NCI-H748 treated with DMSO at 0.1 percent for 48 hours (cell line): ENCODE data around the gene AKT3.

Experiments
- DNase-seq: peaks from one replicate; lab custom pipeline; 2025; lab: John Stamatoyannopoulos, UW

Gene AKT3

DNA sequence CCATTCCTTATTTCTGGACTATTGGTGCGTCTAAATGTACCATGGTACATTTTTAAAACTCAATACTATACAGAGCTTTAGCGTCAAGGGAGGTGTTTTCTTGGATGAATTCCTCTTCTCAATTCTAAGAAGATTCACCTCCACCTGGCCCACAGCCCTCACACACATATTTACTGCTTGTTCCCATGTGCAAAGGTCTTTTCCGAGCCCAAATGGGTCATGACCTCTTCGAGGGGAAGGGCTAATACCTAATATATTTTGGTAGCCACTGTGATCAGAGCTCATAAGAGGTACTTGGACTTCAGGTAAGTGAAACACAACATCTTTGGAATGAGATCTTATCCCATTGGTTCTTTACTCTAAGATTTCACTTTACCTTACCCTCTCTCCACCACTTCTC is 388.3 kb downstream of the AKT3 start:
- no peak for DNase-seq

- no peak for DNase-seq
Measured at GRCh38 chr1:243459059-243459458, 391.0 kb downstream of the AKT3 start.

- DNase-seq = peak; percentile 6
Measured at GRCh38 chr1:243457363-243457982, 392.6 kb downstream of the AKT3 start.

- DNase-seq = no peak
Measured at GRCh38 chr1:243455760-243456651, 394.0 kb downstream of the AKT3 start.

DNA sequence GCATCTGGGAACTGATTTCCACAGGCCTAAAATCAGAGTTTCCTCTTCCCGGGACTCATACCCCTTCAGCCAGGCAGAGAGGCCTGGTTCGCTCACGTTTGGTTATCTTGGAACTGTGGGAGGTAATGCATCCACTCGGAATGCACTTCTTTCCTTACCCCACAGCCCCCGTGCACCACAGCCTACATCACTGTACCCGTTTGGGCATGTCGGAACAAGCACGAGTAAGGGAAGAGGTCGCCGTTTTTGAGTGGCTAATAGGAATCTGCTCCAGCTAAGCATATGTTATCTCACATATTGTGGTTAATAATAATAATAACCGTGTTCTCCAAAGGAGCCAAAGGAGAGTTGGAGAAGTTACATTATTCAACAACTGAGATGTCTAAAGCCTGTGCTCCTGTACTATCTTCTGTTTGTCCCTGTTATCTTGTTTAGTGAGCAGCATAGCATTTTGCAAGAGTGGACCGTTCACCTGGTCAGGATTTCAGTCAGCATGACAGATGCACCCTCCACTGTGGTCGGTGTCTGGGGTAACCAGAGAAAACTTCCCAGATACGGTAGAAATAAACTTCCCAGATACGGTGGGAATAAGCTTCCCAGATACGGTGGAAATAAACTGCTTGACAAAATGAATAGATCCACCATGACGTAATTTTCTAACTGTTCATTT is 395.6 kb downstream of the AKT3 start:
- DNase-seq = no peak

- no peak for DNase-seq
Measured at GRCh38 chr1:243452092-243452491, 398.0 kb downstream of the AKT3 start.

GRCh38 chr1:243449373-243449772 is 400.7 kb downstream of the AKT3 start:
- no peak for DNase-seq

DNA sequence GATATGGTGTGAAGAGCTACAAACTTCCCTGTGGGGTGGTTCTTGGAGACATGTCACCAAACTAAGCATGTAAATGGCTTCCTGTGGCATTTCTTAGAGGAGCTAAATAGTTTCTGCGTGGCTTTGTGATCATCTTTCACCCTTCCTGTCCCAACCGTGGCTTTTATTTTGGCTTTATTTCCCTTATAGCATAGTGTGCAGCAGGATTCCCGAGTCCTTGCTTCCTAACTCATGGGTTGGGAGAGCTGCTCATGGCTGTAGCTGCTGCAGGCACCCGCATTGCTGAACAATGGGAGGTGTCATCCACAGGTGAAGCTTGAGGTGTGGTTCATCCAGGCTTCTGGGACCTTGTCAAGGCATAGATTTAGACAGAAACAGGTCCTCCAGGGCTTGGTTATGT is 402.2 kb downstream of the AKT3 start:
- DNase-seq = no peak

DNA sequence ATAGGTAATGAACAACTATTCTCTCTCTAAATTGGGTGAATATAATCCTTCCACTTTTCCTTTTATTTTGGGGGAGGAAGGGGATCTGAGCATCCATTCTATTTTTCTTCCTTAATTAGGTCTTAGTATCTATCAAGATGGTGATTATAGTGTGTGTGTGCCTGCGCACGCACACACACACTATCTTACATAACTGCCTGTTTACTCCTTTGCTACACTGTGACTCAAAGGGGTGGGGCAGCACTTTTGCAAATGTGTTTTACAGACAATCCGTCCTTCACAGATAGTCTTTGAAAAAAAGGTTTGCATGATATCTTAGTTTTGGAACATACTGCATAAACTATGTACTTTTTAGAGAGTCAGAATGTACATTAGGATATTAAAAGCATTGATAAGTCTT is 402.7 kb downstream of the AKT3 start:
- DNase-seq = no peak

DNA sequence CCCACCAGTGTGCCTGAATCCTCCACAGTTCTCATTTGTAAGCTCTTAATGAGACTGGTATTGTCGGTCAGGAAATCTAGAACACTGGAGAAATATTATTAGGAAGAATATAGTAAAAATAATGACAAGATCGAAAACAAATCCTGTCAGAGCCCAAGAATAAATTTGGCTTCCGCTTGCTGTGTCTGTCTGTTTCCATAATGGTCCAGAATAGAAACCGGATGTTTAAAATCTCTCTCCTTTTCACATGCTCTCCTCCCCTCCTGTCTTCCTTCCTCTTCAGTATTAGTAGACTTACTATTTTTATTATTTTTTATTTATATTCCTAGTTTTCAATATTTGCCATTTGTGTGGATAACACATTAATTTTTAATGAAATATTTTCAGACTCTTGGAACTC is 406.5 kb downstream of the AKT3 start:
- no peak for DNase-seq

- DNase-seq = no peak
Measured at GRCh38 chr1:243441601-243442000, 408.4 kb downstream of the AKT3 start.

- DNase-seq = no peak
Measured at GRCh38 chr1:243440406-243440805, 409.6 kb downstream of the AKT3 start.

- no peak for DNase-seq
Measured at GRCh38 chr1:243438815-243439214, 411.2 kb downstream of the AKT3 start.
